ENCODE results near the gene NECAB2. TPM values are rescaled to one million over a fixed set of nuclear protein-coding genes. Genes with fewer than 3 reads are reported as not detected.

NECAB2 gene
- polyA plus RNA-seq, 4 donors: 0.18 to 5.9 TPM; not detected in 2

DNA sequence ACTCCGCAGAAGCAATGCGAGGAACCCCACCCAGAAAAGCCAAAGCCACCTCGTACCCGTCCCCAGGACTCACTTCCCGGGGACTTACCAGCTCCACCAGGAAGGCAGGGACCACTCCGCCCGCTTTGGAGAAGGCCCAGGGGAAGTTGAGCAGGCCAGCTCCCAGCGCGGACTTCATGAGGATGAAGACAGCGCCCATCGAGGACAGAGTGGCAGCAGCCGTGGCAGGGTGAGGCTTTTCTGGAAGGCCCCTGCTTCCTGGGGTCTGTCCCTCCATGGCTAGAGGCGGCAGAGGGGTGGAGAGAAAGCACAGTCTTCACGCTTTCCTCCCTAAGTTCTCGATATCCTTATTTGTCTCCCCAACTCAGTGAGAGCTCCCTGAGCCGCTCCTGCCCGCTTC lies 73.8 kb downstream of the NECAB2 start:
- FAIRE-seq (no peak), DNase-seq (no peak)
- no peak overlapping the region for H3K27ac ChIP-seq (ENCODE audit: low read depth in 1 of 3, low read length in 2 of 3)
- H3K36me3 ChIP-seq (ENCODE audit: control insufficient read depth in 3 of 3, insufficient read depth in 2 of 3, low read depth in 1 of 3, low read length in 3 of 3): no peaks in the 10 kb centered on the region
- H3K4me3 ChIP-seq (ENCODE audit: low read depth in 1 of 3, low read length in 3 of 3): no peak overlapping the region
- WGBS, 3 donors: 88 to 90% (median 88%) methylated on average over 17 of the region's 17 CpGs
- no peaks in the 10 kb centered on the region for H3K4me1 ChIP-seq (ENCODE audit: control insufficient read depth in 3 of 3, insufficient read depth in 2 of 3, low read depth in 1 of 3, low read length in 2 of 3)
- H3K27me3 ChIP-seq (ENCODE audit: control insufficient read depth in 3 of 3, insufficient read depth in 3 of 3, low read length in 3 of 3): peaks cover 0 to 31% (median 0%) of the 10 kb centered on the region in 3 donors
- H3K9me3 ChIP-seq (ENCODE audit: control insufficient read depth in 2 of 2, insufficient read depth in 1 of 2, low read depth in 1 of 2, low read length in 1 of 2): no peaks in the 10 kb centered on the region

DNA sequence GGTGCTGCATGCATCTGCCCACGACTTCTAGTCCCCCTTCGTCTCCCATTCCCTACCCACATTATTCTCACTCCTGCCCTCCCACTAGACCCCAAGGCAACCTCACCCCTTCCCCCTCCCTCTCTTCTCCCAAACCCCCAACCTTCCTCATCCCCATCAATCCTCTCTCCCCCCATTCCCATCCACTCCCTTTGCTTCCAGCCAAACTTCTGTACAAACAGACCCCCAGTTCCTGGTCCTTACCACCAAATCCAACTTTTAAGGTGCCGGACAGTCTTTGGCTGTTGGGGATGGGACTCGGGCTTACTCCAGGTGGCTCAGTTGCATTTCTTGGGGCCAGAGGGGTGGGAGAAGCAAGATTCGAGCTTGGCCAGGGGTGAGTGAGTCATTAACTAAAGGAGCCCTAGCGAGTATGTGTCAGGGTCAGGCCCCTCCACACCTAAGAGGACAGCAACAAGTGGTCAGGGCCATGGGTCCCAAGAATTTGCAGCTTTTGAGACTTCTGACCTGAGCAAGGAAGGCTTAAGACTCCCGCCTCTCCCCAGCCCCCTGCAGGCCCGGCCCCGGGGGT lies 74.3 kb downstream of the NECAB2 start, which contains the start of gene SLC38A8:
TSS of gene SLC38A8 (minus strand) at position 488 of the 571 bp plus-strand sequence. CDS start 638 bp downstream, outside the sequence.
- Histone ChIP-seq H3K27ac (ENCODE audit: low read depth in 1 of 3, low read length in 2 of 3) (no peak within 1 kb of the TSS), H3K4me3 (ENCODE audit: low read depth in 1 of 3, low read length in 3 of 3) (no peak within 1 kb of the TSS), H3K9me3 (ENCODE audit: control insufficient read depth in 2 of 2, insufficient read depth in 1 of 2, low read depth in 1 of 2, low read length in 1 of 2) (no peaks in the 10 kb centered on the region), H3K4me1 (ENCODE audit: control insufficient read depth in 3 of 3, insufficient read depth in 2 of 3, low read depth in 1 of 3, low read length in 2 of 3) (no peaks in the 10 kb centered on the region), H3K36me3 (ENCODE audit: control insufficient read depth in 3 of 3, insufficient read depth in 2 of 3, low read depth in 1 of 3, low read length in 3 of 3) (no peaks in the 10 kb centered on the region), H3K27me3 (ENCODE audit: control insufficient read depth in 3 of 3, insufficient read depth in 3 of 3, low read length in 3 of 3) (peaks cover 0 to 31% (median 0%) of the 10 kb centered on the region in 3 donors)
- no peak for FAIRE-seq
- 48 to 57% (median 54%) methylated on average over 9 of the region's 9 CpGs for WGBS, 3 donors
- DNase-seq: no peak

DNA sequence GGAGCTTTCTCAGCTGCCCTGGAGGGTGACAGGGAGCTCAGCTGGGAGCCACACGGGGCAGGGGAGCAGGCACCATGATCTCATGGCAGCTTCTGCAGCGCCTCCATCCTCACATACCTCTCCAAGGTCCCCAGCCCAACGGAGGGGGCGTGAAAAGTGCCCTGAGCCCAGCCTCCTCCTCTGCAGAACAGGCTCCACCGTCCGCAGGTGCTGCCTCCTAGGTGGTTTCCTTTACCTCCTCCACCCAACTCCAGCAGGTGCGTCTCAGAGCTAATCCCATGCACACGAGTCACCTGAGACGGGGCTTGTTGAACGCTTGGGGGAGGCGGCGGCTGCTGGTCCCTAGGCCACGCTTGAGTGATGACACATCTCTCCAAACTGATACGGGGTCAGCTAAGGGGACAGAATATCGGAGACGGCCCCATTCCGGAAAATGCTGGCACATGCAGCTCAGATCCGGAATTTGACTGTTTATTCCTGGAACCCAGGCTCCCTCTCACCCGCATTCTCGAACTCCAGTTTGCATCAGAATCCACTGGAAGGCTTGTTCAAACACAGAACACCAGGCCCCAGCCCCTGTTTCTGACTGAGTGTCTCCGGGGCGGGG lies 74.9 kb downstream of the NECAB2 start:
- Histone ChIP-seq H3K4me1 (ENCODE audit: control insufficient read depth in 3 of 3, insufficient read depth in 2 of 3, low read depth in 1 of 3, low read length in 2 of 3) (no peaks in the 10 kb centered on the region), H3K9me3 (ENCODE audit: control insufficient read depth in 2 of 2, insufficient read depth in 1 of 2, low read depth in 1 of 2, low read length in 1 of 2) (no peaks in the 10 kb centered on the region), H3K4me3 (ENCODE audit: low read depth in 1 of 3, low read length in 3 of 3) (no peak overlapping the region), H3K36me3 (ENCODE audit: control insufficient read depth in 3 of 3, insufficient read depth in 2 of 3, low read depth in 1 of 3, low read length in 3 of 3) (peaks cover 0 to 5% (median 0%) of the 10 kb centered on the region in 3 donors), H3K27ac (ENCODE audit: low read depth in 1 of 3, low read length in 2 of 3) (no peak overlapping the region), H3K27me3 (ENCODE audit: control insufficient read depth in 3 of 3, insufficient read depth in 3 of 3, low read length in 3 of 3) (peaks cover 0 to 31% (median 0%) of the 10 kb centered on the region in 3 donors)
- no peak for FAIRE-seq
- WGBS, 3 donors: 12 to 52% (median 29%) methylated on average over 22 of the region's 22 CpGs
- peak; percentile 23 to 35 for DNase-seq

DNA sequence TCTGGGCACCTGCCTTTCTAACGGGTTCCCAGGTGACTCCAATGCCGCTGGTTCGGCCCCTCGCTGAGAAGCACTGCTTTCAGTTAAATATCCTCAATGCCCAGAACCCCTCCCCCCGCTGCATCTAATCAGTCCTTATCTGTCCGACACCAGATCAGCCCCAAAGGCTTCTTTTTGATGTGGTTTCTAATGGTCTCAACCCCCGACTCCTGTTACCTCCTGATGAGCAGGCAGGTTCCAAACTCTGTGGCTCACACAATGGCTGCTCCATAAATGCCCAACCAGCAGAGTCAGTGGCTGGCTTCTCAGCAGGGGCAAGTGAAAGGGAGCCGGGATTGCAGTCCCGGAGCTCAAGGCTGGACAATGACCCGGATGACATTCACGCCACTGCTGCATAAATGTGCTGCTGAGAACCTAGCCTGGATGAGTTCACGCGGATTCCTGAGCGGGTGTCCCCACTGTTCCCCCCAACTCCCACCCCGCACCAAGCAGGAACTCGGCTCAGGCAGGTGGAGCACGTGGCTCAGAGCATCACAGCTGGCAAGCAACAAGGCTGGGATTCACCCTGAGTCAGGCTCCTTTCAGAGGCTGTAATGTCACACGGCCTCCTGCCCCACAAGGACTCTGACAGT lies 75.6 kb downstream of the NECAB2 start:
- DNase-seq: no peak

DNA sequence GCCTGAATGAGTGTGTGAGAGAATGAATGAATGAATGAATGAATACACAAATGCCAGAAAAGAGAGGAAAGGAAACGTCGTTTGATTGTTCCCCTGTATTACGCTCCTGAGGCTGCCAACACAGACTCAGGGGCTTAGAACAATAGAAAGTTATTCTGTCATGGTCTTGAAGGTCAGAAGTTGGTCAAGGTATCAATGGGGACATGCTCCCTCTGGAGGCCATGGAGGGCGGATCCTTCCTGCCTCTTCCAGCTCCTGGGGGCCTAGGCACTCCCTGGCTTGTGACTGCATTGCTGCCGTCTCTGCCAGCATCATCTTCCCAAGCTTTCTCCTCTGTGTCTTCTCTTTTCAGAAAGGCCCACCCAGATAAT lies 76.1 kb downstream of the NECAB2 start:
- WGBS, 3 donors: 33 to 46% (median 34%) methylated on average over 5 of the region's 5 CpGs
- Histone ChIP-seq H3K4me3 (ENCODE audit: low read depth in 1 of 3, low read length in 3 of 3) (no peak overlapping the region), H3K27ac (ENCODE audit: low read depth in 1 of 3, low read length in 2 of 3) (no peak overlapping the region), H3K9me3 (ENCODE audit: control insufficient read depth in 2 of 2, insufficient read depth in 1 of 2, low read depth in 1 of 2, low read length in 1 of 2) (no peaks in the 10 kb centered on the region), H3K36me3 (ENCODE audit: control insufficient read depth in 3 of 3, insufficient read depth in 2 of 3, low read depth in 1 of 3, low read length in 3 of 3) (peaks cover 0 to 9% (median 0%) of the 10 kb centered on the region in 3 donors), H3K4me1 (ENCODE audit: control insufficient read depth in 3 of 3, insufficient read depth in 2 of 3, low read depth in 1 of 3, low read length in 2 of 3) (no peaks in the 10 kb centered on the region), H3K27me3 (ENCODE audit: control insufficient read depth in 3 of 3, insufficient read depth in 3 of 3, low read length in 3 of 3) (peaks cover 0 to 31% (median 0%) of the 10 kb centered on the region in 3 donors)
- FAIRE-seq (no peak), DNase-seq (peak; percentile 30 to 36)

More for the DNA sequence above, 75.6 kb downstream of the NECAB2 start:
- no peaks in the 10 kb centered on the region for H3K4me1 ChIP-seq (ENCODE audit: control insufficient read depth in 3 of 3, insufficient read depth in 2 of 3, low read depth in 1 of 3, low read length in 2 of 3)
- peaks cover 0 to 31% (median 0%) of the 10 kb centered on the region in 3 donors for H3K27me3 ChIP-seq (ENCODE audit: control insufficient read depth in 3 of 3, insufficient read depth in 3 of 3, low read length in 3 of 3)
- no peak overlapping the region for H3K4me3 ChIP-seq (ENCODE audit: low read depth in 1 of 3, low read length in 3 of 3)
- WGBS, 3 donors: 15 to 41% (median 34%) methylated on average over 18 of the region's 18 CpGs
- H3K9me3 ChIP-seq (ENCODE audit: control insufficient read depth in 2 of 2, insufficient read depth in 1 of 2, low read depth in 1 of 2, low read length in 1 of 2): no peaks in the 10 kb centered on the region
- no peak overlapping the region for H3K27ac ChIP-seq (ENCODE audit: low read depth in 1 of 3, low read length in 2 of 3)
- no peak for FAIRE-seq
- peaks cover 0 to 5% (median 0%) of the 10 kb centered on the region in 3 donors for H3K36me3 ChIP-seq (ENCODE audit: control insufficient read depth in 3 of 3, insufficient read depth in 2 of 3, low read depth in 1 of 3, low read length in 3 of 3)

DNA sequence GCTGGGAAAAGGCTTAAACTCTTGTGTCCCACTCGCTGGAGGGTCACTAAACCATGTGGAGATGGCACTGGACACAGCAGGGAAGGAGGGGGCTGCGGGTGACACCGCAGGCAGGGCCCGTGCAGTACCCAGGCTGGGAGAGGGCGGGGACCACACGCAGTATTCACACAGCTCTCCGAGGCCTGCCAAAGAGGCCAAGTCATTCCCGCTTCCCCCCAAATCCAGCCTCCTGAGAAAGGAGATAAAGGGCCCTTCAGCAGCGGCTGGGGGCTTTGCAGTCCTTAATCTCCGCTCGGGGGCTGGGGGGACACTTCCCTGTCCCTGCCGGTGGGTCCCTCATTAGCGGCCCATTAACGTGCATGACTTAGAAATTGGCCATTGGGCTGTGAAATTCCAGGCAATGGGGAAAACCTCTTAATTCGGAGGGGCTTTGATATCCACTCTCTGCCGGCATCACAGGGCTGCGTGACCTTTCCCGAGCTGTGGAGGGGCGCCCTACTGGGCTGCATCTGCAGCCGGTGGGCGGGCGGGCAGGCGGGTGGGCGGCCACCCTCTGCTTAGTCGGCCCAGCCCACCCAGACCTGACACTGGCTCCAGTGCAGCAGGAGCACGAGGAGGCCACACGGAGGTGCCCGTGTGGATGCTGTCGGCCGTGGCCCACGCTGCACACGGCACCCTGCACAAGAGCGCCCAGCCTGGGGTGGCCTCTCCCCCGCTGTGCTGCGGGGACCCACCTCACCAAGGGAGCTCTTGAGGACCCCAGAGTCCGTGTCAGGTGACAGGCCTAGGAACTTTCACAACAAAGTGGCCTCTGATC lies 77.2 kb downstream of the NECAB2 start:
- 67 to 78% (median 78%) methylated on average over 35 to 36 of the region's 36 CpGs for WGBS, 3 donors
- H3K4me3 ChIP-seq (ENCODE audit: low read depth in 1 of 3, low read length in 3 of 3): no peak overlapping the region
- H3K27ac ChIP-seq (ENCODE audit: low read depth in 1 of 3, low read length in 2 of 3): no peak overlapping the region
- H3K4me1 ChIP-seq (ENCODE audit: control insufficient read depth in 3 of 3, insufficient read depth in 2 of 3, low read depth in 1 of 3, low read length in 2 of 3): no peaks in the 10 kb centered on the region
- FAIRE-seq (no peak), DNase-seq (no peak)
- peaks cover 0 to 20% (median 0%) of the 10 kb centered on the region in 3 donors for H3K36me3 ChIP-seq (ENCODE audit: control insufficient read depth in 3 of 3, insufficient read depth in 2 of 3, low read depth in 1 of 3, low read length in 3 of 3)
- peaks cover 0 to 27% (median 0%) of the 10 kb centered on the region in 3 donors for H3K27me3 ChIP-seq (ENCODE audit: control insufficient read depth in 3 of 3, insufficient read depth in 3 of 3, low read length in 3 of 3)
- H3K9me3 ChIP-seq (ENCODE audit: control insufficient read depth in 2 of 2, insufficient read depth in 1 of 2, low read depth in 1 of 2, low read length in 1 of 2): no peaks in the 10 kb centered on the region

DNA sequence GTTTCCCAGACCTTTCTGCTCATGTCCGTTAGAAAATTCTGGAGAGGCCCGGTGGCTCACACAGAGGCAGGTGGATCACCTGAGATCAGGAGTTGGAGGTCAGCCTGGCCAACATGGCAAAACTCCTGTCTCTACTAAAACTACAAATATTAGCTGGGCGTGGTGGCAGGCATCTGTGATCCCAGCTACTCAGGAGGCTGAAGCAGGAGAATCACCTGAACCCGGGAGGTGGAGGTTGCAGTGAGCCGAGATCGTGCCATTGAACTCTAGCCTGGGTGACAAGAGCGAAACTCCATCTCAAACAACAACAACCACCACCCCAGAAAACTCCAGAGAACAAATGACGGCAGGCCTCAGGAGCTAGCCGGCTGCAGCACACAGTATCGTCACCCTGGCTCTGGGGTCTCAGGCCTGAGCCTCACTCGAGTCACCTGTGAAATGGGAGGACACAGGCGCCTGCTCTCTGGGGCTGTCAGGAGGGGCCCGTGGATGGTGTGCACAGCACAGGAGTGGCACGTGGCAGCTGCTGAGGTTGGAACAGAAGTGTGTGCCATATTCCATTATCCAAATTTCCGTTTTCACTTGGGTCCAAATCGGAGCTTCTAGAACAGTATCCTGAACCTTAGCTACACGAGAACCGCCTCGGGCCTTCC lies 77.9 kb downstream of the NECAB2 start:
- WGBS, 3 donors: 88 to 92% (median 92%) methylated on average over 19 of the region's 19 CpGs
- FAIRE-seq (no peak), DNase-seq (no peak)
- H3K27ac ChIP-seq (ENCODE audit: low read depth in 1 of 3, low read length in 2 of 3): no peak overlapping the region
- no peaks in the 10 kb centered on the region for H3K9me3 ChIP-seq (ENCODE audit: control insufficient read depth in 2 of 2, insufficient read depth in 1 of 2, low read depth in 1 of 2, low read length in 1 of 2)
- no peaks in the 10 kb centered on the region for H3K4me1 ChIP-seq (ENCODE audit: control insufficient read depth in 3 of 3, insufficient read depth in 2 of 3, low read depth in 1 of 3, low read length in 2 of 3)
- no peak overlapping the region for H3K4me3 ChIP-seq (ENCODE audit: low read depth in 1 of 3, low read length in 3 of 3)
- peaks cover 0 to 26% (median 0%) of the 10 kb centered on the region in 3 donors for H3K27me3 ChIP-seq (ENCODE audit: control insufficient read depth in 3 of 3, insufficient read depth in 3 of 3, low read length in 3 of 3)
- peaks cover 0 to 24% (median 0%) of the 10 kb centered on the region in 3 donors for H3K36me3 ChIP-seq (ENCODE audit: control insufficient read depth in 3 of 3, insufficient read depth in 2 of 3, low read depth in 1 of 3, low read length in 3 of 3)

DNA sequence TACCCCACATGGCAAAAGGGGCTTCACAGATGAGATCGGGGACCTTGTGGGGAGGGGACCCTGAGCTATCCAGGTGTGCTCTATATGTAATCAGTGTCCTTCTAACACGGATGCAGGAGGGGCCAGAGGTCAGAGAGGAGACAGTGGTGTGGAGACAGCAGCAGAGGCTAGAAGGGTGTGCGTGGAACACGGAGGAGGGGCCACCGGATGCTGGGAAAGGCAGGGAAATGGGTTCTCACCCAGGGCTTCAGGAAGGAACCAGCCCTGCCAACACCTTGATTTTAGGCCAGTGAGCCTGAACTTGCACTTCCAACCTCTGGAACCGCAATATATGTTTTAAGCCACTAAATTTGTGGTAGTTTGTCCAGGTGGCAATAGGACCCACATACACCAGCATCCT lies 79.2 kb downstream of the NECAB2 start:
- Histone ChIP-seq H3K4me1 (ENCODE audit: control insufficient read depth in 3 of 3, insufficient read depth in 2 of 3, low read depth in 1 of 3, low read length in 2 of 3) (no peaks in the 10 kb centered on the region), H3K27ac (ENCODE audit: low read depth in 1 of 3, low read length in 2 of 3) (no peak overlapping the region), H3K36me3 (ENCODE audit: control insufficient read depth in 3 of 3, insufficient read depth in 2 of 3, low read depth in 1 of 3, low read length in 3 of 3) (peaks cover 0 to 27% (median 2%) of the 10 kb centered on the region in 3 donors), H3K4me3 (ENCODE audit: low read depth in 1 of 3, low read length in 3 of 3) (no peak overlapping the region), H3K9me3 (ENCODE audit: control insufficient read depth in 2 of 2, insufficient read depth in 1 of 2, low read depth in 1 of 2, low read length in 1 of 2) (no peaks in the 10 kb centered on the region), H3K27me3 (ENCODE audit: control insufficient read depth in 3 of 3, insufficient read depth in 3 of 3, low read length in 3 of 3) (peaks cover 0 to 26% (median 0%) of the 10 kb centered on the region in 3 donors)
- WGBS, 3 donors: 82 to 90% (median 84%) methylated on average over 6 of the region's 6 CpGs
- FAIRE-seq (no peak), DNase-seq (no peak)
